Stimulated activated CD8-positive, alpha-beta memory T cell treated with anti-CD3 and anti-CD28 coated beads, Interleukin-7, amount 100 ng/mL, for 48 hours (primary cell): Measurements from ENCODE around the gene ROR2.

Experiments
- DNase-seq, 2 donors: peaks; one replicate each; pipeline ENCODE4 v3.0.0-alpha.2; 2020; ENCODE audit warnings: low read depth in 1 of 2; ENCODE audit errors: extremely low read depth in 1 of 2

The ROR2 gene

DNA sequence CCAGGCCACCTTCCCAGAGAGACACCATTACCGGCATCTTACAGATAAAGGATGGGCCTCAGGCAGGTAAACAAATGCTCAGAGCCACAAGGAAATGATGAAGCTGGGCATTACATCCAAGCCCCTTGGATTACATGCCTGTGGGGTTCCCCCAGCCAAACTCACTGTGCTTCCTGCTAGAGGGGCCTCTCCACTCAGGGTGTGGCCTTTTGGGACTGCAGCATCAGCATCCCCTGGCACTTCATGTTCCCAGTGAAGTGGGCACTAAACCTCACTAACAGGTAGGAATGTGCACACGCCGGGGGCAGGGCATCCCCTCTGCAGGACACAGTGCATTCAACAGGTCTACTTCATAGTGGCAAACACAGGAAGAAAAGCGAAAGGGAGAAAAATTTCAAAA, 125.9 kb downstream of the ROR2 start:
- DNase-seq: no peak

- no peak for DNase-seq
These were observed 128.8 kb downstream of the ROR2 start for GRCh38 chr9:91820949-91821880.

DNA sequence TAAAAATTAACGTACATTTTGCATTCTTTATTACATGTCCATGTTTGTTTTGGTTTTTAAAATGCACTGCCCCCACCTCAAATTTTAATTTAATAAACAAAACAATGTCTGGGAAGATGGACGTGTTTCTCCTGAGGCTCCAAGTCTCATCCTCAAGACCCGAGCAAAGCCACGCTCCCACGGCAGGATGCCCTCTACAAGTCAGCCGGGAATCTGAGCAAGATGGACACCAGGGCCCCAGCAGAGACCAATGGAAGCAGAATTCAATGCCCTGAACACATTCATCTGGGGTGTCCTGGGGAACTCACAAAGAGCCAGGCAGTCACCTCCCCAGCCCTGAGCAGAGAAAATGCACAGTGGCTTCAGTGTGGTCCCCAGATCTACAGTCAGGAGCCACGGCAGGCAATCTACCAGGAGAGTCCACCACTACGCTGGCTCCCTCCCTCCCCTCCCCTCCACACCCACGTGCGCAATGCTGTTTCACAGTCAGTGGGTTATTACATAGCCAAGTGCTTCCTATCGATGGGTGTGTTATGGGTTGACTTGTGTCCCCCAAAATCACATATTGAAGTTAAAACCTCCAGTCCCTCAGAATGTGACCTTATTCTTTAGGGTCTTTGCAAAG, 129.8 kb downstream of the ROR2 start:
- DNase-seq: no peak

DNA sequence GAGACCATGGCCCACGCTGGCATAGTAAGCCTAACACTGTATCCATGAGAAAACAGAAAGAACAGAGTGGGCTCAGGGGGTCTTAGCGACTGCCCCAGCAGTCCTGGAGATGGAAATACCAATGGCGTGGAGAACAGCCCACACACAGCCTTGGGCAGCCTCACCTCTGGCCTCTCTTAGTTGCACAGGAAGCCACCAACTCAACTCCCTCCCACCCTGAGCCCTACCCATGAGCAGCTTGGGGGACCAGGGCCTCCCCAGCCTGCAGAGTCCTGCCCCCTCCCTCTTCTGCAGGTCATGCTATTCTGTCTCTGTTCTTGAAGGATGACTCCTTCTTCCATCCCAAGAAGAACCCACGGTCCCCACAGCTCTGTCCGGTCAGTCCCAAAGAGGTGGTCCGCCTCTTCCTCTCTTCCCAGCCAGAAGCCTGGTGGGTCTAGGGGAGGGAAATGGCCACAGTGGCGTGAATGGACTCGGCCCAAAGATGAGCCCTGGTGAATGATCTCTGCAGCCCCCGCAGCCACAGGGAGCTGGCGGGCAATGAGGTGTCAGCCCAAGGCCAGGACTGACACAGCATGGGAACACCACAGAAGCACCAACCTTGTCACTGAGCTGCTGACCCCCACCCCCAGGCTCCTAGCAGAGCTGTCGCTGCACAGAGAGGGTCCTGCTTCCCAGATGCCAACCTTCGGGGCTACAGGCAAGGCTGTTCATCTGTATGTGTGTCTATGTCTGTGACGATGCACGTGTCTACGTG, 131.2 kb downstream of the ROR2 start:
- no peak for DNase-seq

- no peak for DNase-seq
These were observed 131.8 kb downstream of the ROR2 start for GRCh38 chr9:91818225-91818585.

DNA sequence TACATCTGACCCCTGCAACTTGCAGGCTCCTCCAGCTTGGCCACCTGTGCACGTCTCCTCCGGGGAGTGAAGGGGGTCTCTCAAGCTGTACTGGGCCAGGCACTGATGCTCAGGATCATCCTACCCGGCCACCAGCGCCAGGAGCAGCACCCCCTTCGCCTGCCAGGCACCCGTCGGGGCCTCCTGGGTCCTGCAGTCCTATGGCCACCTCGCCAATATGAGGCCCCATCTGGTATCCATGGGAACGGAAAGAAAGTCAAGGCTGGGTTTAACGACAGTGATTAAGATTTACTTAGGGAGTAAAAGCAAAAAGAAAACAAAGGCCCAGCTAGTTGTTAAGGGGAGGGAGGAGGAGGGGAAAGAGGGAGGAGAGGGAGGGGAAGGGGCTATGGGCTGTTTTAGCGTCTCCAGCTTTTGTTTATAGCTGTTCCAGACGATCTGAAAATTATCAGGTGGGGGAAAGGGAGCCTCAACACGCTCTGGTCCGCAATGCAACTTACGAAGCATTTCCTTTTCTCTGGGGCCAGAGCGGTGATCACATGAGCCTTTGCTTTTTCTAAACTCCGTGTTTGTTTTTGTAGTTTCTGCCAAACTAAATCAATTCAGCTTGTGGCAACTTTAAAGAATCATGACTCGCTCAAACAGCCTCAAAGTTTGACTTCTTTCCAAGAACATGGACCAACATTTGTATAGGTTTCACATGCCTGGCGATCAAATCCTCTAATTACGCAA, 132.4 kb downstream of the ROR2 start:
- no peak for DNase-seq

DNA sequence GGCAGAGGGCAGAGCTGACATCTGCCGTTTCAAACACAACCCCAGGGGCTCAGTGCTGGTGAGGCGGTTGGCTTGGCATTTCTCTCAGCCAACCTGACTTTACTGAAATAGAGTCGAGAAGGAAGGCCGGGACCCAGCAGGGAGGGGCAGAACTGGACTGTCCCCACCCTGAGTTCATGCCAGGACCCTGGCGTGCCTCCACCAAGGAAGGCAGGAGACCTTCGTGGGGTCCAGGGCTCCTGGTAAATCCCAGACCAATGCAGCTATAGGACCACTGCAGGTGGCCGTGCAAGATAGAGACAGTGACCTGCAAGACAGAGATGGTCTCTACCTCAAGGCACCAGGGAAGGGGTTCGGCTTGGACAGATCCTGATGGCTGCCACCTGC, 132.9 kb downstream of the ROR2 start:
- no peak for DNase-seq

- DNase-seq: no peak
These were observed 133.7 kb downstream of the ROR2 start for GRCh38 chr9:91816356-91816755.

GRCh38 chr9:91815896-91816295, 134.1 kb downstream of the ROR2 start:
- DNase-seq: no peak

GRCh38 chr9:91814753-91815152, 135.3 kb downstream of the ROR2 start:
- no peak for DNase-seq

- no peak for DNase-seq
These were observed 135.8 kb downstream of the ROR2 start for GRCh38 chr9:91814201-91814600.

- no peak for DNase-seq
These were observed 136.7 kb downstream of the ROR2 start for GRCh38 chr9:91813176-91813795.

DNA sequence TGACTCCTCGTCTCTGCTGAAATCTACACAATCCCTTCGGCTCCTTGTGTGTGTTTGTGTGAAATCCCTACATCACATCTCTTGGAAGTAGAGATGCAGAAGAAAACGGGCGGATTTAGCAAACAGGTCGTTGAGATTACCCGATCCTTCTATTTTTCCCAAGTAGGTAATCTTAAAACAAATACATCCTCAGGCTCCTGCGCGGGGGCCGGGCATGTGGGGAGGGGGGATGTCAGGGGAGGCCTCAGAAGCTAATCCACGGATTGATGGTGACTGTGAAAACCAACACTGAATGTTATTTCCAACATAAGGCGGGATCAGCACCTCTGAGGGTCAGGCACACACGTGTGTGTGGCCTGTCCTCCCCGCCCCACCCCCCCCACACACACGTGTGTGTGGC, 137.8 kb downstream of the ROR2 start:
- no peak for DNase-seq

DNA sequence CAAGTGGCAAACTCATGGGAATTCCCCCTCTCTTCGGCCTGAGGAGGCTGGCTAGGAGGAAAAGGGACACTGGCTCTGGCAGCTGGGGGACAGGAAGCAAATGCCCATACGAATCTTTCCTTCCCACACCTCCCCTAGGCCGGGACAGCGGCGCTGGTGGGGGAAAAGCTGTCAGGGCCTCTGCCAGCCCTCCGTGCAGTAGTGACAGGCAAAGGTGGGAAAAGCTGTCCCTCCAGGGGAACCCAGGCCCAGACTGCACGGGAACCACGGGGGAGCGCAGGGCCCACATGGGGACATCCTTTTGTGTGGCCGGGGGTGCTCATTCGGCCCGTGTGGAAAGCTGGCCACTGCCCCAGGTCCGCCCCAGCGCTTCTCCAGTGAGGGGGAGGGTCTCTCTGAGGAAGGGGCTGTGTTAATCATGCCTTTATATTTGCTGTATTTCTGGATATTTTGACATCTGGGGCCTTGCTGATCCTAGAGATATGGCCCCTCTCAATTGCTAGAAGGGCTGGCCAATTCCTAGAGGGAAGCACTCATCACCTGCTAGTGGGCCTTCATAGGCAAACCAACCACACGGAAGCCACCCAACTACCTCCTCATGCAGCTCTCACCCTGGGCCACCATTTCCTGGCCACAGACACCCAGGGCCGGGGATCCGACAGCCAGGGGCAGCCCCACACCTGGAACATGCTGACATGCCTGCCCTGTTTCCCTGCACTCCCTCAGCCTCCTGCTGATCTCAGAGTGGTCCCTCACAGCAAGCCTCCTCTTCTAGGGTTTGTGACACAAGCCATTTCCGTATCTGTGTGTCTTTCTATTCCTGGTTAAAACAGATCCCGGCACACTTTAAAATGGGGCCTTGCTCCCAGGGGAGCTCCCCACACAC, 138.8 kb downstream of the ROR2 start:
- DNase-seq: no peak

DNA sequence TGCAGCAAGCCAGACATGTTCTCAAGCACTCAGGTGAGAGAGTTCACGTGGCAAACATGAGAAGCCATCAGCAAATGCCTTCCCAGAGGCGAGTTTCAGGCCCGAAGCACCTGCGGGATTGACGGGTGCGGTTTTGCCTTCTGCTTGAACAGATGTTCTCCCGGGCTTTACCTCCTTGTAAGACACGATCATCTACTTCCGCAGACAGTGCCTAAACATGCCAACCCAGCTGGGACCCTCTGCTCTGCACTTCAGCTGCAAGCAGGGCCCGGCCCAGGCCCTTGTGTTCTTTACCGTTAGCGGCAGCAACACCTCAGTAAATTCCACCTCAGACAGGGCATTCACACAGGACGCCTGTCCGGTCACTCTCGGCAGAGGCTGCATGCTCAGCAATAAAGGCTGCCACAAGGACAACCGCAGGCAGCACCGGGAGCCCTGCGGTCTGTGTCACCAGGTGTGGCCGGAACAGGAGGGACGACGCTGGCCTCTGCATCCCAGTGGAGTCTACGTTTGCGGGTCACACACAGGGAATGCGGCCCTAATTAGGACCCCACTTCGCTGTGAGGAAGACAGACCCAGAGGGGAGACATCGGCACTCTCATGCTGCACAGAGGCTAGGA, 139.6 kb downstream of the ROR2 start:
- DNase-seq: no peak

DNA sequence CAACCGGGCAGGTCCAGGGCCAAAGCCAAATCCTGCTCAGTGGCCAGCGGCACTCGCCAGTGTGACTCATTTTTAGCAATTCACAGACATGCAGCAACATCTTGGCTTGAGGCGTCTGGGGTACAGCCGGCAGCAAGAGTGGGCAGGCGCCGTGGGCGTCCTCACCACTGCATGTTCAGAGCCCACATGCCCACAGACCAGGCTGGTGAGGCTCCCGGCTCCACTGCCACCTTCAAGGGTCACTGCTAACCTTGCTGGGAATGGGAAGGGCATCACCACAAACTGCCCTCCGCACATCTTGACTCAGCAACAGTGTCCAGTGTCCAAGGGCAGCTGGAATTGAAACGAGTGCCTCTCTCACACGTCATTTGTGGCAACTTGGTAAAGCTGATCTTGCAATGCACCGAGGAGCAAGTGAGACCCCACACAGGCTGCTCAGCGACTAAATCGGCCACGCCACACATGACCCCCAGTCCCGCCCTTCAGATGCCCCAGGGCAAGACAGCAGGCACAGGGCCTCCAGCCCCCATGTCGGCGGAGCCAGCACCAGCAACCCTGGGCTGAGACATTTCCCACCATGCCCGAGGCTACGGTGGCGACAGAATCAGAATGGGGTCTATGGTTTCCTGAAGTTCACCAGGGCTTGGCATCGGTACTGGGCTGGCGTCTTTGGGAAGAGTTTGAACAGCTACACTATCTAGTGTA, 140.3 kb downstream of the ROR2 start:
- DNase-seq: no peak

DNA sequence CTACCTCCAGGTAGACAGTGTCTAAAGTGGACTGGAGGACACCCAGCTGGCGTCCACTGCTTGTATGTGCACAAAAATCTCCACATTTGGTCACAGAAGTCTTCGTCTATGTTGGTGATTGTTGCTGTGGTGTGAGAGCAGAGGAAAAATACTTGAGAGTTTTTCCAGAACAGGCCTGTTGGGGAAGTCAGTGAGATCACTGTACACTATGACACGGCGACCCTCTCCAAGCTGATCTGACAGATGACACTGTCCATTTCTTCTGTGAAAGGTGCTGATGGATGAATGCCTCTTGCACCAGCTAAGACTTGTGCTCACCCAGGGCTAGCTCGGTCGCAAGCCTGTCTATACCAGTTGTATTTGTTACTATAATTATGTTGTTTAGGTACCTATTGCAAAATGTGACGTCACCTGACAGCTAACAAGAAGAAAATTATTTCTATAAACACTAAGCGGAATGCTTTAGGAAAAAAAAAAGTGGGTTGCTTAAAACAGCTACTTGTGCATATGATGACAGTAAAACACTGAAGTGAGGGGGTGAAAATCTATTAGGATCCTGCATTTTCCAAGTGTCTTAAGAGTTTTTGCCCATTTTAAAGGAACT, 142.3 kb downstream of the ROR2 start:
- DNase-seq: no peak

- no peak for DNase-seq
These were observed 145.0 kb downstream of the ROR2 start for GRCh38 chr9:91805031-91805430.
